Measurements from ENCODE around the gene HSPA12B.

DNA sequence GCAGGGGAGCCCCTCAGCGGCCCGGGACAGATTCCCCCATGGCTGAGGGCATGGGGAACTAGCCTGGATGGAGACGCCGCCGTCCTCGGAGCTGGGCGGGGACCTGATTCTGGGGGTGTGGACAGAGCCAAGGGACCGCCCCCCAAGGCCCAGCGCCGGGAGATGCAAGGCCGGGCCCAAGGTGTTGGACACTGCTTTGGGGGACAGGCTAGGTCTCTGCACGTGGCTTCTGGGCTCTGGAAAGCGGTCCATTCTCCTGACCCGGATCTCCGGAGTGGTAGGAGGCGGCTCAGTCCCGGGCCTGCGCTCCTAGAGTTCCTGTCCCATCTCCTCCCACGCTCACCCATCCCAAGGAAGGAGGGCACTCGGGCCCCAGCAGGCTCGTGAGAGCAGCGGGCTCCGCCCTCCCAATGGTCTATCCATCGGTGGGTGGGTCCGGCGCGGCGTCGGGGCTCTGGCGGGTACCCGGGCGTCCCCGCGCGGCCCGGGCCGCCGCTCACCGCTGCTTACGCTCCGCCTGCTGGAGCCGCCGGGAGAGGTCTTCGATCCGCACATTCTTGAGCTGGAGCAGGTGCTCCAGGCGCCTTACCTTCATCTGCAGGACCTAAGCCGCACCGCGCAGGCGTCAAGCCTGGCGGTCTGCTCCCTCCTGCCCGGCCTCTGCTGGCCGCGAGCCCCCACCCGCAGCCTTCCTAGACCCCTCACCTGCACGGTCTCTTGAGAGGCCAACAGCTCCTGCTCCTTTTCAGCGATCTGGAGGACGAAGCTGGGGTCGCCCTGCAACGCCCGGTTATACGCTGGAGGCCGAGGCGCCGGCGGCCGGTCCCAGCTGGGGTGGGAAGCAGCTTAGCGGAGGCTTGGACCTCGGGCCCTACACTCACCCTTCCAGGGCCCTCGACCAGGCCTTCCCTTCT is 45.5 kb downstream of the HSPA12B start:
- no peak for TF ChIP-seq EP300 (IDR thresholded peaks at IDR 0.05)
- TF ChIP-seq, protein P1, sequence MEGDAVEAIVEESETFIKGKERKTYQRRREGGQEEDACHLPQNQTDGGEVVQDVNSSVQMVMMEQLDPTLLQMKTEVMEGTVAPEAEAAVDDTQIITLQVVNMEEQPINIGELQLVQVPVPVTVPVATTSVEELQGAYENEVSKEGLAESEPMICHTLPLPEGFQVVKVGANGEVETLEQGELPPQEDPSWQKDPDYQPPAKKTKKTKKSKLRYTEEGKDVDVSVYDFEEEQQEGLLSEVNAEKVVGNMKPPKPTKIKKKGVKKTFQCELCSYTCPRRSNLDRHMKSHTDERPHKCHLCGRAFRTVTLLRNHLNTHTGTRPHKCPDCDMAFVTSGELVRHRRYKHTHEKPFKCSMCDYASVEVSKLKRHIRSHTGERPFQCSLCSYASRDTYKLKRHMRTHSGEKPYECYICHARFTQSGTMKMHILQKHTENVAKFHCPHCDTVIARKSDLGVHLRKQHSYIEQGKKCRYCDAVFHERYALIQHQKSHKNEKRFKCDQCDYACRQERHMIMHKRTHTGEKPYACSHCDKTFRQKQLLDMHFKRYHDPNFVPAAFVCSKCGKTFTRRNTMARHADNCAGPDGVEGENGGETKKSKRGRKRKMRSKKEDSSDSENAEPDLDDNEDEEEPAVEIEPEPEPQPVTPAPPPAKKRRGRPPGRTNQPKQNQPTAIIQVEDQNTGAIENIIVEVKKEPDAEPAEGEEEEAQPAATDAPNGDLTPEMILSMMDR (IDR thresholded peaks at IDR 0.05), result no peak
- TF ChIP-seq POLR2A (IDR thresholded peaks at IDR 0.05), result no peak
- TF ChIP-seq POLR2AphosphoS5 (IDR thresholded peaks at IDR 0.05), result no peak
